ENCODE measurements around the gene COL7A1.
A peak's percentile ranks its signal among the peaks of the same experiment; 100 is the strongest.

COL7A1 gene

GRCh38 chr3:48619541-48620524, 24.7 kb upstream of the COL7A1 start:
- DNase-seq (ENCODE audit: low read depth in 1 of 2, low spot score in 1 of 2) = no peak

GRCh38 chr3:48617559-48617958, 22.4 kb upstream of the COL7A1 start:
- DNase-seq (ENCODE audit: low read depth in 1 of 2, low spot score in 1 of 2) = no peak

GRCh38 chr3:48614044-48614443, 18.9 kb upstream of the COL7A1 start:
- no peak for DNase-seq (ENCODE audit: low read depth in 1 of 2, low spot score in 1 of 2)

- DNase-seq (ENCODE audit: low read depth in 1 of 2, low spot score in 1 of 2) = no peak
These were observed 17.2 kb upstream of the COL7A1 start for GRCh38 chr3:48612309-48612708.

- peak; percentile 82 to 87 for DNase-seq (ENCODE audit: low read depth in 1 of 2, low spot score in 1 of 2)
These were observed 14.2 kb upstream of the COL7A1 start, which contains the start of gene UQCRC1 for GRCh38 chr3:48609088-48610005. TSS of gene UQCRC1 (minus strand) at chr3:48609646. CDS start at chr3:48609620, 26 bp downstream.

GRCh38 chr3:48607519-48607918, 12.4 kb upstream of the COL7A1 start:
- no peak for DNase-seq (ENCODE audit: low read depth in 1 of 2, low spot score in 1 of 2)

GRCh38 chr3:48601622-48601994, 6.5 kb upstream of the COL7A1 start:
- DNase-seq (ENCODE audit: low read depth in 1 of 2, low spot score in 1 of 2) = no peak

GRCh38 chr3:48600711-48601621, 5.8 kb upstream of the COL7A1 start:
- DNase-seq (ENCODE audit: low read depth in 1 of 2, low spot score in 1 of 2) = no peak

GRCh38 chr3:48599509-48600285, 4.6 kb upstream of the COL7A1 start:
- no peak for DNase-seq (ENCODE audit: low read depth in 1 of 2, low spot score in 1 of 2)

GRCh38 chr3:48599077-48599501, 4.0 kb upstream of the COL7A1 start:
- no peak for DNase-seq (ENCODE audit: low read depth in 1 of 2, low spot score in 1 of 2)

GRCh38 chr3:48598323-48599076, 3.4 kb upstream of the COL7A1 start:
- no peak for DNase-seq (ENCODE audit: low read depth in 1 of 2, low spot score in 1 of 2)

GRCh38 chr3:48597408-48597800, 2.3 kb upstream of the COL7A1 start:
- no peak for DNase-seq (ENCODE audit: low read depth in 1 of 2, low spot score in 1 of 2)

- no peak for DNase-seq (ENCODE audit: low read depth in 1 of 2, low spot score in 1 of 2)
These were observed 1.7 kb upstream of the COL7A1 start for GRCh38 chr3:48596676-48597407.

- no peak for DNase-seq (ENCODE audit: low read depth in 1 of 2, low spot score in 1 of 2)
These were observed 1.0 kb upstream of the COL7A1 start for GRCh38 chr3:48596157-48596556.

- DNase-seq (ENCODE audit: low read depth in 1 of 2, low spot score in 1 of 2) = no peak
These were observed 495 bp upstream of the COL7A1 start for GRCh38 chr3:48595526-48596121.

- no peak for DNase-seq (ENCODE audit: low read depth in 1 of 2, low spot score in 1 of 2)
These were observed 596 bp downstream of the COL7A1 start for GRCh38 chr3:48594417-48595049.

GRCh38 chr3:48593337-48593736, 1.8 kb downstream of the COL7A1 start:
- no peak for DNase-seq (ENCODE audit: low read depth in 1 of 2, low spot score in 1 of 2)
